GM19455 (cell line): ENCODE results near the gene ATOX1.
A peak's percentile ranks its signal among the peaks of the same experiment; 100 is the strongest.
"Not testable (repeated sequence)": the region's sequence is repeated elsewhere in the genome, so short reads cannot be mapped to it uniquely, and the experiment has no call there.

Experiments used
- ATAC-seq: cut with Tn5 transposase; IDR thresholded peaks from one replicate; pipeline ENCODE4 v1.9.1; 2021; ENCODE audit not compliant: unreplicated experiment

Gene ATOX1

GRCh38 chr5:151758430-151759241 is at the start of gene ATOX1:
TSS of gene ATOX1 (minus strand) at chr5:151758631. CDS start at chr5:151758551, 80 bp downstream.
- peak; percentile 96 for ATAC-seq

- no peak for ATAC-seq
These were observed 47.2 kb upstream of the ATOX1 start for GRCh38 chr5:151805414-151806223.

- no peak for ATAC-seq
These were observed 42.1 kb upstream of the ATOX1 start for GRCh38 chr5:151800532-151800931.

- ATAC-seq, result no peak
These were observed 41.0 kb upstream of the ATOX1 start for GRCh38 chr5:151799407-151799806.

GRCh38 chr5:151798674-151799073 is 40.2 kb upstream of the ATOX1 start:
- no peak for ATAC-seq

GRCh38 chr5:151795426-151795825 is 37.0 kb upstream of the ATOX1 start:
- no peak for ATAC-seq

GRCh38 chr5:151793358-151793757 is 34.9 kb upstream of the ATOX1 start:
- ATAC-seq, result no peak

- ATAC-seq, result no peak
These were observed 29.4 kb upstream of the ATOX1 start for GRCh38 chr5:151787817-151788216.

- ATAC-seq, result no peak
These were observed 28.0 kb upstream of the ATOX1 start for GRCh38 chr5:151786468-151786867.

GRCh38 chr5:151784141-151784540 is 25.7 kb upstream of the ATOX1 start:
- no peak for ATAC-seq

GRCh38 chr5:151783664-151784063 is 25.2 kb upstream of the ATOX1 start:
- ATAC-seq, result not testable (repeated sequence)

GRCh38 chr5:151781201-151781600 is 22.8 kb upstream of the ATOX1 start:
- no peak for ATAC-seq

GRCh38 chr5:151780348-151780747 is 21.9 kb upstream of the ATOX1 start:
- no peak for ATAC-seq

GRCh38 chr5:151779531-151780125 is 21.2 kb upstream of the ATOX1 start:
- no peak for ATAC-seq

GRCh38 chr5:151775025-151775606 is 16.7 kb upstream of the ATOX1 start:
- ATAC-seq, result no peak

- ATAC-seq, result no peak
These were observed 15.5 kb upstream of the ATOX1 start for GRCh38 chr5:151773951-151774350.

- ATAC-seq, result no peak
These were observed 14.6 kb upstream of the ATOX1 start for GRCh38 chr5:151772846-151773561.

- no peak for ATAC-seq
These were observed 13.8 kb upstream of the ATOX1 start for GRCh38 chr5:151772029-151772845.

GRCh38 chr5:151771259-151772028 is 13.0 kb upstream of the ATOX1 start, which contains the start of gene G3BP1:
TSS of gene G3BP1 (plus strand) at chr5:151771954. CDS start at chr5:151786621, 14,667 bp downstream.
- ATAC-seq, result peak; percentile 82
